Activated CD8-positive, alpha-beta memory T cell treated with anti-CD3 and anti-CD28 coated beads, Interleukin-2, amount 50 U/mL, for 24 hours (primary cell): ENCODE measurements around the gene ZFP2.

Experiments
- DNase-seq: peaks from one replicate; pipeline ENCODE4 v3.0.0-alpha.2; 2020; ENCODE audit errors: extremely low read depth

Gene ZFP2

DNA sequence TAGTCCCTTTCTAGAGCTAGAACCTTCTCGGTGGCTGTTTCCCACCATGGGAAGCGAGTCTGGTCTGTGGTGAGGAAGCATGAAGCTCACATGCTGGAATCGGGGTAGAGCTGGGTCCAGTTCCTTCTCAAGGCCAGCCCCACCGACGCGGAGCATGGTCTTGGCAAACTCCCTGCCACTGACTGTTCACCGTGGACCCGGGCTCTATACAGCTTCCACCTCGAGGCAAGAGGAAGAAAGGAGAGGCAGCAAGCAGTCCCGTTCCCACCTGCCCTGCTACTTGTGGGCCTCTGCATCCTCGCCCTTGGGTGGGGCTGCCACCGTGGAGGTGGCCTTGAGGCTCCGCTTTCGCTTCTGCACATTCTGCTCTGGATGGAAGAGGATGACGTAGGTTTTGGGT is 85.7 kb downstream of the ZFP2 start:
- DNase-seq, result no peak
